Measurements from ENCODE around the gene AQR.

DNA sequence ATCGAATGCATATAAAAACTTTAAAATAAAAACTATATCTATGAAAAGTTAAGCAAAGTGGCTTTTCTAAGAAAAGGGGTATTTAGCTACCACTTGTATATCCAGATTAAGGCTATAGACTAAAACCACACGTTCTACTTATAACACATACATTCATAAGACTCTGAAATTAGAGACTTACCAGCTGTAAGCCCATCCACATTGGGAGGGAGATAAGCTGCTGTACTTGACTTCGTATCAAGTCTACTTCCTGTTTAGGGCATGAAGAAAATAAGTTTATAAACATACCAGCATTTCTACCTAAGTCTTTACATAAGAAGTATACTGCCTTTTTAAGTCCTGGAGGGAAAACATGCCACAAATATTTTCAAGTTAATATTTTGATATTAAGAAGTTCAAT is 27.7 kb downstream of the AQR start:
- TF ChIP-seq, protein P1, sequence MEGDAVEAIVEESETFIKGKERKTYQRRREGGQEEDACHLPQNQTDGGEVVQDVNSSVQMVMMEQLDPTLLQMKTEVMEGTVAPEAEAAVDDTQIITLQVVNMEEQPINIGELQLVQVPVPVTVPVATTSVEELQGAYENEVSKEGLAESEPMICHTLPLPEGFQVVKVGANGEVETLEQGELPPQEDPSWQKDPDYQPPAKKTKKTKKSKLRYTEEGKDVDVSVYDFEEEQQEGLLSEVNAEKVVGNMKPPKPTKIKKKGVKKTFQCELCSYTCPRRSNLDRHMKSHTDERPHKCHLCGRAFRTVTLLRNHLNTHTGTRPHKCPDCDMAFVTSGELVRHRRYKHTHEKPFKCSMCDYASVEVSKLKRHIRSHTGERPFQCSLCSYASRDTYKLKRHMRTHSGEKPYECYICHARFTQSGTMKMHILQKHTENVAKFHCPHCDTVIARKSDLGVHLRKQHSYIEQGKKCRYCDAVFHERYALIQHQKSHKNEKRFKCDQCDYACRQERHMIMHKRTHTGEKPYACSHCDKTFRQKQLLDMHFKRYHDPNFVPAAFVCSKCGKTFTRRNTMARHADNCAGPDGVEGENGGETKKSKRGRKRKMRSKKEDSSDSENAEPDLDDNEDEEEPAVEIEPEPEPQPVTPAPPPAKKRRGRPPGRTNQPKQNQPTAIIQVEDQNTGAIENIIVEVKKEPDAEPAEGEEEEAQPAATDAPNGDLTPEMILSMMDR (conservative IDR thresholded peaks at IDR 0.05; ENCODE audit: low read depth in 2 of 2), result no peak
- TF ChIP-seq POLR2AphosphoS5 (IDR thresholded peaks at IDR 0.05; ENCODE audit: low read depth) (no peak), EZH2phosphoT487 (IDR thresholded peaks at IDR 0.05; ENCODE audit: unreplicated experiment) (no peak), CREB1 (CRISPR knock-in tag; IDR thresholded peaks at IDR 0.05; ENCODE audit: low read depth) (no peak), EZH2 (IDR thresholded peaks at IDR 0.05; ENCODE audit: low read depth, unreplicated experiment) (no peak), JUNB (IDR thresholded peaks at IDR 0.05; ENCODE audit: unreplicated experiment) (no peak)
- TF ChIP-seq, protein P2, sequence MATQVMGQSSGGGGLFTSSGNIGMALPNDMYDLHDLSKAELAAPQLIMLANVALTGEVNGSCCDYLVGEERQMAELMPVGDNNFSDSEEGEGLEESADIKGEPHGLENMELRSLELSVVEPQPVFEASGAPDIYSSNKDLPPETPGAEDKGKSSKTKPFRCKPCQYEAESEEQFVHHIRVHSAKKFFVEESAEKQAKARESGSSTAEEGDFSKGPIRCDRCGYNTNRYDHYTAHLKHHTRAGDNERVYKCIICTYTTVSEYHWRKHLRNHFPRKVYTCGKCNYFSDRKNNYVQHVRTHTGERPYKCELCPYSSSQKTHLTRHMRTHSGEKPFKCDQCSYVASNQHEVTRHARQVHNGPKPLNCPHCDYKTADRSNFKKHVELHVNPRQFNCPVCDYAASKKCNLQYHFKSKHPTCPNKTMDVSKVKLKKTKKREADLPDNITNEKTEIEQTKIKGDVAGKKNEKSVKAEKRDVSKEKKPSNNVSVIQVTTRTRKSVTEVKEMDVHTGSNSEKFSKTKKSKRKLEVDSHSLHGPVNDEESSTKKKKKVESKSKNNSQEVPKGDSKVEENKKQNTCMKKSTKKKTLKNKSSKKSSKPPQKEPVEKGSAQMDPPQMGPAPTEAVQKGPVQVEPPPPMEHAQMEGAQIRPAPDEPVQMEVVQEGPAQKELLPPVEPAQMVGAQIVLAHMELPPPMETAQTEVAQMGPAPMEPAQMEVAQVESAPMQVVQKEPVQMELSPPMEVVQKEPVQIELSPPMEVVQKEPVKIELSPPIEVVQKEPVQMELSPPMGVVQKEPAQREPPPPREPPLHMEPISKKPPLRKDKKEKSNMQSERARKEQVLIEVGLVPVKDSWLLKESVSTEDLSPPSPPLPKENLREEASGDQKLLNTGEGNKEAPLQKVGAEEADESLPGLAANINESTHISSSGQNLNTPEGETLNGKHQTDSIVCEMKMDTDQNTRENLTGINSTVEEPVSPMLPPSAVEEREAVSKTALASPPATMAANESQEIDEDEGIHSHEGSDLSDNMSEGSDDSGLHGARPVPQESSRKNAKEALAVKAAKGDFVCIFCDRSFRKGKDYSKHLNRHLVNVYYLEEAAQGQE (IDR thresholded peaks at IDR 0.05; ENCODE audit: unreplicated experiment), result no peak

Data from GM23338 (cell line).